CD4-positive, alpha-beta T cell (primary cell): Measurements from ENCODE around the gene ARPC4. TPM values are rescaled to one million over a fixed set of nuclear protein-coding genes. Genes with fewer than 3 reads are reported as not detected.

Source experiments
- ATAC-seq: fragments of 200-7000 bp; cut with Tn5 transposase; one replicate; pipeline ENCODE4 v1.10.0; 2022; ENCODE audit warnings: mild to moderate bottlenecking; ENCODE audit not compliant: poor library complexity
- CTCF ChIA-PET: fragments of 350-600 bp; sonication (Branson Sonifier 250); formaldehyde crosslinking; loops from one replicate; lab custom pipeline; 2021; ENCODE audit warnings: antibody characterized with exemption, inconsistent platforms; lab: Charles Lee
- POLR2A ChIA-PET: fragments of 350-600 bp; sonication (Branson Sonifier 250); formaldehyde crosslinking; loops from one replicate; lab custom pipeline; 2021; ENCODE audit warnings: antibody characterized with exemption, inconsistent platforms; lab: Charles Lee
- DNase-seq, 14 experiments: peaks; one replicate each; pipeline ENCODE4 v3.0.0-alpha.2; 2013 to 2020; ENCODE audit warnings: mixed read lengths in 2 of 14
- H3K27ac ChIP-seq, 2 donors: one replicate each; pipeline versions ENCODE4 v1.5.1 to v1.7.0; 2013; ENCODE audit warnings: low read length in 2 of 2, low read depth in 1 of 2, mild to moderate bottlenecking in 1 of 2
- H3K27me3 ChIP-seq, 2 experiments: 1 replicate in 1 of 2; 2 replicates in 1 of 2; pipeline versions ENCODE4 v1.6.1 to v1.7.0; 2013; ENCODE audit warnings: low read length in 2 of 2, control low read depth in 1 of 2, mild to moderate bottlenecking in 1 of 2, moderate library complexity in 1 of 2; ENCODE audit not compliant: insufficient read depth in 2 of 2, control insufficient read depth in 1 of 2
- H3K36me3 ChIP-seq: one replicate; pipeline ENCODE4 v1.6.1; 2013; ENCODE audit warnings: low read length, control low read depth; ENCODE audit not compliant: insufficient read depth
- H3K4me1 ChIP-seq: one replicate; pipeline ENCODE4 v1.6.1; 2013; ENCODE audit warnings: low read length, control low read depth; ENCODE audit not compliant: insufficient read depth
- H3K4me3 ChIP-seq: one replicate; pipeline ENCODE4 v1.5.1; 2013; ENCODE audit warnings: mild to moderate bottlenecking, low read length, moderate library complexity
- H3K9me3 ChIP-seq, 2 experiments: 1 replicate in 1 of 2; 2 replicates in 1 of 2; pipeline versions ENCODE4 v1.6.1 to v1.7.0; 2013; ENCODE audit warnings: low read length in 2 of 2, mild to moderate bottlenecking in 2 of 2, control low read depth in 1 of 2, moderate library complexity in 1 of 2; ENCODE audit not compliant: control insufficient read depth in 1 of 2, insufficient read depth in 1 of 2
- H3K27ac Mint-ChIP-seq: one replicate; pipeline ENCODE4 v1.8.0; 2020; ENCODE audit warnings: mixed read lengths
- H3K27me3 Mint-ChIP-seq: one replicate; pipeline ENCODE4 v1.8.0; 2021; ENCODE audit warnings: mixed read lengths
- H3K36me3 Mint-ChIP-seq: one replicate; pipeline ENCODE4 v1.8.0; 2021; ENCODE audit warnings: low read depth, mixed read lengths
- H3K4me1 Mint-ChIP-seq: one replicate; pipeline ENCODE4 v1.8.0; 2021; ENCODE audit warnings: low read depth, mixed read lengths
- H3K4me3 Mint-ChIP-seq: one replicate; pipeline ENCODE4 v1.8.0; 2020; ENCODE audit warnings: mild to moderate bottlenecking, mixed read lengths
- H3K9me3 Mint-ChIP-seq: one replicate; pipeline ENCODE4 v1.8.0; 2020; ENCODE audit warnings: mixed read lengths
- CTCF ChIP-seq: fragments of 200-600 bp; IDR thresholded peaks from one replicate; pipeline ENCODE4 v1.8.0; 2022; ENCODE audit warnings: antibody characterized with exemption, mild to moderate bottlenecking
- intact Hi-C, 2 experiments: fragments of 100-400 bp; cut with DNase I in 1 of 2; cut with micrococcal nuclease in 1 of 2; formaldehyde crosslinking; loops; one replicate each; pipeline versions ENCODE4 v1.15.1 to v1.9.0; 2023 to 2025; cut with DNase I, micrococcal nuclease
- total RNA-seq, 174 experiments: library from RNA in 2 of 174; stranded (reverse) in 2 of 174; gene quantifications; one replicate each; pipeline ENCODE4 v1.2.3 and lab custom pipeline; 2021 to 2026

Gene ARPC4
- total RNA-seq, 2 experiments from 2014 or later = 88.7 to 91.3 TPM

GRCh38 chr3:9765865-9766264 is 27.0 kb upstream of the ARPC4 start:
- intact Hi-C loops = no loop called here
- Histone ChIP-seq H3K4me3 (no peak overlapping the region), H3K36me3 (peaks cover 8% of the 10 kb centered on the region), H3K27me3 (no peaks in the 10 kb centered on the region), H3K9me3 (no peaks in the 10 kb centered on the region), H3K4me1 (peaks cover 29% of the 10 kb centered on the region), H3K27ac (no peak overlapping the region)
- Mint-ChIP-seq H3K4me3 (no peak overlapping the region), H3K27me3 (no peaks in the 10 kb centered on the region), H3K27ac (no peak overlapping the region), H3K9me3 (no peaks in the 10 kb centered on the region), H3K36me3 (peaks cover 3% of the 10 kb centered on the region), H3K4me1 (peaks cover 18% of the 10 kb centered on the region)
- no peak for ATAC-seq
- ChIA-PET CTCF (no interaction called here), POLR2A (interaction anchor here (0.9 to 1.4 kb wide), 2 partner anchors 25 to 27 kb away, joined by 4 read pairs; partner anchors contain the start of gene ARPC4)
- TF ChIP-seq CTCF = no peak
- no peak for DNase-seq

GRCh38 chr3:9767418-9767817 is 25.5 kb upstream of the ARPC4 start:
- Mint-ChIP-seq H3K27ac (no peak overlapping the region), H3K4me3 (no peak overlapping the region), H3K9me3 (no peaks in the 10 kb centered on the region), H3K27me3 (no peaks in the 10 kb centered on the region), H3K4me1 (peaks cover 18% of the 10 kb centered on the region), H3K36me3 (no peaks in the 10 kb centered on the region)
- intact Hi-C loops = no loop called here
- POLR2A ChIA-PET = interaction anchor here (0.9 kb wide), 1 partner anchor 25 kb away, joined by 3 read pairs; the partner anchor contains the start of genes ARPC4 and TADA3
- peaks cover 4% of the 10 kb centered on the region for H3K36me3 ChIP-seq
- ATAC-seq (no peak), DNase-seq (no peak)
- H3K27me3 ChIP-seq = no peaks in the 10 kb centered on the region
- no peaks in the 10 kb centered on the region for H3K9me3 ChIP-seq
- no peak overlapping the region for H3K27ac ChIP-seq
- peaks cover 29% of the 10 kb centered on the region for H3K4me1 ChIP-seq
- CTCF ChIA-PET = no interaction called here
- H3K4me3 ChIP-seq = no peak overlapping the region
- no peak for TF ChIP-seq CTCF

GRCh38 chr3:9768141-9768775 is 24.6 kb upstream of the ARPC4 start:
- CTCF ChIA-PET = no interaction called here
- H3K27me3 ChIP-seq = no peaks in the 10 kb centered on the region
- no peak for DNase-seq
- H3K9me3 ChIP-seq = no peaks in the 10 kb centered on the region
- Mint-ChIP-seq H3K4me1 (peaks cover 18% of the 10 kb centered on the region), H3K27me3 (no peaks in the 10 kb centered on the region), H3K27ac (peak overlapping the region; percentile 16), H3K9me3 (no peaks in the 10 kb centered on the region), H3K4me3 (no peak overlapping the region), H3K36me3 (no peaks in the 10 kb centered on the region)
- H3K4me1 ChIP-seq = peaks cover 29% of the 10 kb centered on the region
- intact Hi-C loops = no loop called here
- POLR2A ChIA-PET = interaction anchor here (2.7 kb wide), 1 partner anchor 24 kb away, joined by 11 read pairs; the partner anchor contains the start of genes ARPC4 and TADA3
- no peak overlapping the region for H3K27ac ChIP-seq
- H3K36me3 ChIP-seq = no peaks in the 10 kb centered on the region
- ATAC-seq = no peak
- no peak overlapping the region for H3K4me3 ChIP-seq
- no peak for TF ChIP-seq CTCF
